Activated T-cell treated with anti-CD3 and anti-CD28 coated beads, Interleukin-2, amount 50 U/mL, for 24 hours (primary cell): ENCODE results near the gene SRGAP3.

Source experiments
- DNase-seq: peaks from one replicate; pipeline ENCODE4 v3.0.0-alpha.2; 2020
- H3K27ac Mint-ChIP-seq: 2 replicates; pipeline ENCODE4 v1.8.0; 2020; ENCODE audit warnings: mild to moderate bottlenecking, mixed read lengths
- H3K27me3 Mint-ChIP-seq: 2 replicates; pipeline ENCODE4 v1.8.0; 2020; ENCODE audit warnings: mixed read lengths
- H3K36me3 Mint-ChIP-seq: 2 replicates; pipeline ENCODE4 v1.8.0; 2020; ENCODE audit warnings: low read depth, mixed read lengths
- H3K4me1 Mint-ChIP-seq: 2 replicates; pipeline ENCODE4 v1.8.0; 2020; ENCODE audit warnings: low read depth, mixed read lengths
- H3K4me3 Mint-ChIP-seq: 2 replicates; pipeline ENCODE4 v1.8.0; 2020; ENCODE audit warnings: mild to moderate bottlenecking, moderate library complexity, mixed read lengths
- H3K9me3 Mint-ChIP-seq: 2 replicates; pipeline ENCODE4 v1.8.0; 2020; ENCODE audit warnings: mixed read lengths

The SRGAP3 gene

GRCh38 chr3:9246189-9246588, 3.3 kb downstream of the SRGAP3 start:
- peaks cover 4% of the 10 kb centered on the region for H3K27me3 Mint-ChIP-seq
- no peaks in the 10 kb centered on the region for H3K36me3 Mint-ChIP-seq
- H3K27ac Mint-ChIP-seq: no peak overlapping the region
- DNase-seq: no peak
- no peaks in the 10 kb centered on the region for H3K9me3 Mint-ChIP-seq
- H3K4me3 Mint-ChIP-seq: no peak overlapping the region
- H3K4me1 Mint-ChIP-seq: peaks cover 24% of the 10 kb centered on the region

GRCh38 chr3:9244495-9245183, 4.8 kb downstream of the SRGAP3 start:
- DNase-seq: no peak
- Mint-ChIP-seq H3K9me3 (no peaks in the 10 kb centered on the region), H3K4me1 (peaks cover 20% of the 10 kb centered on the region), H3K36me3 (no peaks in the 10 kb centered on the region), H3K4me3 (no peak overlapping the region), H3K27me3 (no peaks in the 10 kb centered on the region), H3K27ac (no peak overlapping the region)

DNA sequence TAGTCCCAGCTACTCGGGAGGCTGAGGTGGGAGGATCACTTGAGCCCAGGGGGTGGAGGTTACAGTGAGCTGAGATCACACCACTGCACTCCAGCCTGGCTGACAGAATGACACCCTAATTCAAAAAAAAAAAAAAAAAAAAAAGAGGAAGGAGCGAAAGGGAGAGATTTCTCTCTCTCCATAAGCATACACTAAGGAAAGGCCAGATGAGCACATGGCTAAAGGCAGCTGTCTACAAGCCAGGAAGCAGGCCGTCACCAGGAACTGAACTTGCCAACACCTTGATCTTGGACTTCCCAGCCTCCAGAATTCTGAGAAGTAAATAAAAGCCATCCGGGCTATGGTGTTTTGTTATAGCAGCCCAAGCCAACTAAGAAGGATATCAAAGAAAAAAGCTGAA, 7.5 kb downstream of the SRGAP3 start:
- DNase-seq: no peak
- H3K4me1 Mint-ChIP-seq: no peaks in the 10 kb centered on the region
- H3K27me3 Mint-ChIP-seq: no peaks in the 10 kb centered on the region
- H3K36me3 Mint-ChIP-seq: no peaks in the 10 kb centered on the region
- H3K9me3 Mint-ChIP-seq: no peaks in the 10 kb centered on the region
- no peak overlapping the region for H3K27ac Mint-ChIP-seq
- no peak overlapping the region for H3K4me3 Mint-ChIP-seq

DNA sequence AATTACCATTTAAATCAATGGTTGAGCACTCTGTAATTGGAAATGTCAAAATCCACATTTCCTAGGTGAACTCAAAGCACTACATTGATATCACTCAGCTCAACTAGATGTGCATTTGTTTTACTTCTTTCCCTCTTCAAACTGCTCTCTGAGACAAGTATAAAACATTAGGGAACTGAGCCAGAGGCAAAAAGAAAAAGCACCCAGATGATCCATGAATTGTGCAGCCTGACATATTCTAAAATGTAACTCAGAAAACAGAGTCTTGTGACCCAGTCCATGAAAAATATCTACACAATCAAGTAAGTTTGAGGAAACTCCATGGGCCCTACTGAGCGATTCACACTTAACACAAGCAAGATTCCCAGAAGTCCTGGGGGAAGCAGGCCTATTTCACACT, 9.8 kb downstream of the SRGAP3 start:
- DNase-seq: no peak
- H3K27ac Mint-ChIP-seq: no peak overlapping the region
- no peaks in the 10 kb centered on the region for H3K9me3 Mint-ChIP-seq
- H3K4me1 Mint-ChIP-seq: no peaks in the 10 kb centered on the region
- H3K27me3 Mint-ChIP-seq: no peaks in the 10 kb centered on the region
- no peak overlapping the region for H3K4me3 Mint-ChIP-seq
- no peaks in the 10 kb centered on the region for H3K36me3 Mint-ChIP-seq

DNA sequence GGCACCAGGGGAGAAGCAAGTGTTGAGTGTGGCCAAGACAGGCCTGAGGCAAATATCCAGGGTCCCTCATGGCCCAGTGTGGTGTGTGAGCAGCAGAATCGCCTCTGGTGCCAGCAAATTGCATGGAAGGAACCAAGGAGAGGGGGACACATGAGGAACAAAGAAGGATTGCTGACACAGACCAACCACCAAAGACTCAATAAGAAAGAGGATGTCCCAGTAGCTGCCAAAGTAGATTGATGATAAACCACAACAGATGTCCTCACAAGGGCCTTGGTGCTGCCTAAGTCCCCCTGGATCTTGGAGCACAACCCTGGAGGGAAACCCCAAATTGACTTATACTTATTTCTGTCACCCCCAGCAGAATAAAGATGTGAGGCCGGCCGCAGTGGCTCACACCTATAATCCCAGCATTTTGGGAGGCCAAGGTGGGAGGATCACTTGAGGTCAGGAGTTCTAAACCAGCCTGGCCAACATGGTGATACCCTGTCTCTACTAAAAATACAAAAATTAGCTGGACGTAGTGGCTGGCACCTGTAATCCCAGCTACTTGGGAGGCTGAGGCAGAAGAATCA, 10.6 kb downstream of the SRGAP3 start:
- no peak overlapping the region for H3K4me3 Mint-ChIP-seq
- no peak overlapping the region for H3K27ac Mint-ChIP-seq
- H3K9me3 Mint-ChIP-seq: no peaks in the 10 kb centered on the region
- H3K27me3 Mint-ChIP-seq: no peaks in the 10 kb centered on the region
- H3K4me1 Mint-ChIP-seq: no peaks in the 10 kb centered on the region
- DNase-seq: no peak
- H3K36me3 Mint-ChIP-seq: no peaks in the 10 kb centered on the region

DNA sequence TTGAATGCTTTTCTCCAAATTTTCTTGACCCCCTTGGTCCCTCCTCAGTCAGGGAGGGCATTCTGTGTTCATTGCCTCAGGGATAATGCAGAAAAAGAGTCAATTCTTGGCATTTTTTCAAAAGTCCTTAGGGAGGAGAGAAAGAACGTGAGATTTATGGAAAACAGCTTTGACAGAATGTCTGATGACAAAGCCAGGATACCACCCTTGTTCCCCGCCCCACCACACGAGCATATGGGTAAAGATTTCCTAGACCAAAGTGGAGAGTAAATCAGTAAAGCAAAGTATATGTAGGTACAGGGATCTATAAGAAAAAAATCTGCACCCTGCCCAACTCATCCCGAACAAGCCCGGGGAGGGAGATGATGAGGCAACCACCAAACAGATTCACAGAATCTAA, 11.2 kb downstream of the SRGAP3 start:
- no peak overlapping the region for H3K27ac Mint-ChIP-seq
- no peaks in the 10 kb centered on the region for H3K9me3 Mint-ChIP-seq
- H3K27me3 Mint-ChIP-seq: no peaks in the 10 kb centered on the region
- no peaks in the 10 kb centered on the region for H3K4me1 Mint-ChIP-seq
- H3K4me3 Mint-ChIP-seq: no peak overlapping the region
- no peak for DNase-seq
- no peaks in the 10 kb centered on the region for H3K36me3 Mint-ChIP-seq

DNA sequence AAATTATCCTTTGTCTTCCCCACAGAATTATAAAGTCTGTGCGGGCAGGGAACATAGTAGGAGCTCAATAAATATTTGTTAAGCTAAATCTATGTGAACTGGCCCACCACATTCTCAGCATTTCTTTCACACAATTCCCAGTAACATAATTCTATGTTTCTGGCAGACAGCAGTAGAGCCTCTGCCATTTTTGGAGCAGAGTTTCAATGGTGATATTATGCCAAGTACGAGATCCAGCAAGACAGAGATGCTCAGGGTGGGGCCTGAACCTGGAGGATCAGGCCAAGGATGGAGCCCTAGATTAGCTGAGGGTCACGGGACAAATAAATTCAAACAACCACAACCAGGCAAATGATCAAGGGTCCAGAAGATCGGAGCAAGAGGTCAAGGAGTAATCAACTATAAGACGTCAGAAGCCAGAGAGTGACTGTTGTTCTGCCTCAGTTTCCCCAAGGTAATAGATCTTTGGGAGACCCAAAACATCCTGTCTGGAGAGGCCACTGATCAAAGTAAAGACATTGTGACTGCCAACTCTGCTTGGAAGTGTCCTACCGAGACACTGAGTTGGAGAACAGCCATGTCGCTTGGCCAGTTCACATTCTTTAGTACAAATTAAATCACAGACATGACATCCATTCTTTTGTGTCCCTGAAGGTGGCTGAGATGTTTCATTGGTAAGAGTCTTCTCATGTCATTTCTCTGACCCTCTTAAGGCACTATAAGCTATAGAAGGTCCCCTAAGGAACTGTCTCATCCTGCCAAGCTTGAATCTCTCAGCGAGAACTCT, 15.4 kb downstream of the SRGAP3 start:
- peaks cover 8% of the 10 kb centered on the region for H3K4me1 Mint-ChIP-seq
- no peak overlapping the region for H3K4me3 Mint-ChIP-seq
- no peaks in the 10 kb centered on the region for H3K9me3 Mint-ChIP-seq
- H3K36me3 Mint-ChIP-seq: no peaks in the 10 kb centered on the region
- DNase-seq: no peak
- H3K27ac Mint-ChIP-seq: no peak overlapping the region
- H3K27me3 Mint-ChIP-seq: no peaks in the 10 kb centered on the region

DNA sequence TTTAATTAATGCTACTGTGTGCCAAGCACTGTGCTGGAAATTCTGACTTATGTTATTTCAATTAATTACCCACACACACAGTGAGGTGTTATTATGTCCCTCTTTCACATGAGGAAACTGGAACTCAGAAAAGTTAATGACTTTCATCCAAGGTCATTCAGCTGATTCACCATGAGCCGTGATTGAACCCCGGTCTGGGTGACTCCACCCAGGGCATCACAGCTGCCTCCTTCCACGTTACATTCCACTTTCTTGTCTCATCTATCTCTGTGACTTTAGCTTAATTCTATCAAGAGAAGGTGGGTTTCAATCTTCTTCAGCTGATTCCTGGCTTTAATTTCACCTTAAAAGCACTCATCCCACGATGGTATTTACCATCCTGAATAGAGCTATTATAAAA, 16.3 kb downstream of the SRGAP3 start:
- H3K27me3 Mint-ChIP-seq: no peaks in the 10 kb centered on the region
- no peak for DNase-seq
- no peak overlapping the region for H3K27ac Mint-ChIP-seq
- H3K36me3 Mint-ChIP-seq: no peaks in the 10 kb centered on the region
- no peak overlapping the region for H3K4me3 Mint-ChIP-seq
- no peaks in the 10 kb centered on the region for H3K9me3 Mint-ChIP-seq
- H3K4me1 Mint-ChIP-seq: peaks cover 8% of the 10 kb centered on the region

DNA sequence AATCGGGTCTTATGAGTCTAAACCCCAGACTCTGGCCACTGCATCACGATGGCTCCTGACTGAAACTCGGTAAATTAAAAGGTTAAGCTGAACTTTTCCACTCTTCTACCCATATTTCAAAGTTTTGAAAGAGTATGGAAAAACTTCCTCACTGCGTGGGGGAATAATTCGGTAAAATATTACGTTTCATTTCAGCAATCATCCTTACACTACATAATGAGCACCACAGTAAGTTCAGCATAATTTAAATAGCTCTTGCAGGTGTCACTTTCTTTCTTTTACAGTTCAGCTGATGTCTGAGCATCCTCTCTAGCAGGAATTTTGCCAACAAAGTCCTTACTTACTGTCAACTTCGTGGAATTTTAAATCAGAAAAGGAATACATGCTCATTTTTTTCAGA, 17.5 kb downstream of the SRGAP3 start:
- DNase-seq: no peak
- peaks cover 8% of the 10 kb centered on the region for H3K4me1 Mint-ChIP-seq
- H3K27me3 Mint-ChIP-seq: no peaks in the 10 kb centered on the region
- no peak overlapping the region for H3K27ac Mint-ChIP-seq
- H3K9me3 Mint-ChIP-seq: no peaks in the 10 kb centered on the region
- no peaks in the 10 kb centered on the region for H3K36me3 Mint-ChIP-seq
- H3K4me3 Mint-ChIP-seq: no peak overlapping the region

DNA sequence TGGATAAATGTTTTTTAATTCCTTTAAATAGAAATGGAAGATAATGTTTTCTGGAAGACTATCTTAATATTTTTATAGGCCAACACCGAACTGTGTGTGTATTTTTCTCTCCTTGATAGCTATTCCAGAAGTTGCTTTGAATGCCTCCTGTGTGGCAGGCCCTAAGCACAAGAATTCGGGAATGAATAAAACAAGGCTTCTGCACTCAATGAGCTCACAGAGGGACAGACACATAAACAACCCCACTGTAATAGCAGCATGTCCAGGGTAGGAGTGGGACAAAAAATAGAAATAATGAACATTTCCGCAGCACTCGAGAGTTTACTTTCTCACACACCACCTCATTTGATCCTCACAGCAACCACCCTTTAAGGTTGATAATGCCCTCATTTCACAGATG, 18.0 kb downstream of the SRGAP3 start:
- H3K27ac Mint-ChIP-seq: no peak overlapping the region
- no peak overlapping the region for H3K4me3 Mint-ChIP-seq

GRCh38 chr3:9231006-9231405, 18.4 kb downstream of the SRGAP3 start:
- Mint-ChIP-seq H3K4me3 (no peak overlapping the region), H3K27ac (no peak overlapping the region), H3K9me3 (no peaks in the 10 kb centered on the region), H3K27me3 (no peaks in the 10 kb centered on the region), H3K36me3 (no peaks in the 10 kb centered on the region), H3K4me1 (peaks cover 8% of the 10 kb centered on the region)
- no peak for DNase-seq

More for the DNA sequence above, 18.0 kb downstream of the SRGAP3 start:
- Mint-ChIP-seq H3K9me3 (no peaks in the 10 kb centered on the region), H3K27me3 (no peaks in the 10 kb centered on the region), H3K4me1 (peaks cover 8% of the 10 kb centered on the region), H3K36me3 (no peaks in the 10 kb centered on the region)
- DNase-seq: no peak

- Mint-ChIP-seq H3K36me3 (no peaks in the 10 kb centered on the region), H3K4me1 (peaks cover 8% of the 10 kb centered on the region), H3K27ac (no peak overlapping the region), H3K27me3 (no peaks in the 10 kb centered on the region), H3K9me3 (no peaks in the 10 kb centered on the region), H3K4me3 (no peak overlapping the region)
- no peak for DNase-seq
Measured at GRCh38 chr3:9230596-9230995, 18.9 kb downstream of the SRGAP3 start.

DNA sequence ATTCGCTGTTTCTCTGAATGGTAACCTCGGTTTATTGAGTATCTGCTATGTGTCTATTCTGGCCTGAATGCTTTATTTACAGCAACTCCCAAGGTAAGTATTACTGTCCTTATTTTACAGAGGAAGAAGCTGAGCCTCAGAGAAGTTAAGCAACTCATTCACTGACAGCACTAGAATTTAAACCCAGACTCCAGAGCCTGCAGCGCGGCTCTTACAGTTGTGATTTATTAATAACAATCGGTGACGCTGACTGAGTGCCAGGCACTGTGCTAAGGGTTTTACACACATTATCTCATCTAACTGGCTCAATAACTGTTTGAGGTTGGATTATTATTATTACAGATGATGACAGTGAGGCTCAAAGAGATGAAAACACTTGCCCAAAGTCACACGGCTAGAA, 19.6 kb downstream of the SRGAP3 start:
- Mint-ChIP-seq H3K36me3 (no peaks in the 10 kb centered on the region), H3K27me3 (no peaks in the 10 kb centered on the region), H3K9me3 (no peaks in the 10 kb centered on the region), H3K27ac (no peak overlapping the region), H3K4me3 (no peak overlapping the region), H3K4me1 (peaks cover 8% of the 10 kb centered on the region)
- DNase-seq: no peak

- no peak overlapping the region for H3K27ac Mint-ChIP-seq
- H3K36me3 Mint-ChIP-seq: no peaks in the 10 kb centered on the region
- no peaks in the 10 kb centered on the region for H3K27me3 Mint-ChIP-seq
- no peak overlapping the region for H3K4me3 Mint-ChIP-seq
- no peak for DNase-seq
- H3K4me1 Mint-ChIP-seq: peaks cover 13% of the 10 kb centered on the region
- H3K9me3 Mint-ChIP-seq: no peaks in the 10 kb centered on the region
Measured at GRCh38 chr3:9229325-9229724, 20.1 kb downstream of the SRGAP3 start.

DNA sequence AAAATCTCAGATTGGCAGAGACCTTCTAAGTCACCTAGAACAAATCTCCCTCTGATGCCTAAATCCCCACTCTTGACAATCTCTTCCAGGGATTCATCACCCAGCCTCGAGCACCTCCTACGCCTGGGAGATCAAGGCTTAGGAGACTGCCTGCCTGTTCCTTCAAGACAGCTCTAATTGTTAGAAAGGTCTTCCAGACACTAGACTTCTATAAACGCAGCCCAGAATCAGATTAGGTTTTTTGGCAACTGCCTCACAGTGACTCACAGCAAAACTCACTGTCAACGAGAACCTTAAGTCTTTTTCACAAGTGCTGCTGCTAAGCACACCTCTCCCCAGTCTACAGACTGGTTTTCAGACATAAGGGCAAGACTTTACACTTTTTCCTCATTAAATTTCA, 23.1 kb downstream of the SRGAP3 start:
- peaks cover 10% of the 10 kb centered on the region for H3K4me1 Mint-ChIP-seq
- H3K27ac Mint-ChIP-seq: no peak overlapping the region

More for the DNA sequence above, 23.1 kb downstream of the SRGAP3 start:
- H3K27me3 Mint-ChIP-seq: no peaks in the 10 kb centered on the region
- no peaks in the 10 kb centered on the region for H3K9me3 Mint-ChIP-seq
- H3K4me3 Mint-ChIP-seq: no peak overlapping the region
- H3K36me3 Mint-ChIP-seq: no peaks in the 10 kb centered on the region
- no peak for DNase-seq
